K562 (cell line): ENCODE results near the gene AHCYL1. TPM values are rescaled to one million over a fixed set of nuclear protein-coding genes. Genes with fewer than 3 reads are reported as not detected.
A peak's percentile ranks its signal among the peaks of the same experiment; 100 is the strongest.

ENCODE experiments used
- ATAC-seq: fragments of 200-7000 bp; cut with Tn5 transposase; 3 replicates; pipeline ENCODE4 v1.9.1; 2020; ENCODE audit warnings: moderate library complexity
- BruUV-seq: library from RNA; stranded (reverse); fragments of 400-500 nt; replicated peaks from 2 replicates; lab custom pipeline; 2021; lab: Mats Ljungman, UMichigan
- CTCF ChIA-PET: fragments of 300-600 bp; formaldehyde crosslinking; extraction: SDS; loops from one replicate; lab custom pipeline; 2021; ENCODE audit warnings: low intra/inter-chr PET ratio; lab: Yijun Ruan, JAX
- POLR2A ChIA-PET: fragments of 300-600, 350-650 bp; sonication (Branson Sonifier 250); formaldehyde crosslinking; extraction: SDS; loops from one replicate; lab custom pipeline; 2021; ENCODE audit warnings: antibody characterized with exemption, inconsistent platforms; lab: Yijun Ruan, JAX
- DNase-seq, 4 experiments: peaks; one replicate each; pipeline versions ENCODE4 v3.0.0 to v3.0.0-alpha.2; 2011 to 2018; ENCODE audit warnings: low spot score in 3 of 4, mixed read lengths in 3 of 4; ENCODE audit errors: extremely low read depth in 1 of 4
- FAIRE-seq: peaks from 2 replicates; lab custom pipeline; 2011; peaks lifted over from hg19 to GRCh38; lab: Jason Lieb, UNC
- H2AFZ ChIP-seq: 2 replicates; pipeline ENCODE4 v1.6.0; 2011; ENCODE audit warnings: low read depth, low read length, control low read depth, inconsistent platforms
- H3K27ac ChIP-seq: fragments of 200-600 bp; 3 replicates; pipeline ENCODE4 v1.8.0; 2011; ENCODE audit warnings: low read depth, mild to moderate bottlenecking, control low read depth, inconsistent platforms, low read length, moderate library complexity, mixed read lengths; ENCODE audit errors: extremely low read depth
- H3K27me3 ChIP-seq, 2 experiments: fragments of 300-600 bp in 1 of 2; 2 replicates in 1 of 2; 3 replicates in 1 of 2; pipeline versions ENCODE4 v1.6.0 to v1.8.0; 2011; ENCODE audit warnings: inconsistent platforms in 2 of 2, low read length in 2 of 2, mild to moderate bottlenecking in 1 of 2, mixed read lengths in 1 of 2, moderate library complexity in 1 of 2; ENCODE audit not compliant: control insufficient read depth in 2 of 2, insufficient read depth in 2 of 2
- H3K36me3 ChIP-seq: fragments of 300-600 bp; 3 replicates; pipeline ENCODE4 v1.8.0; 2011; ENCODE audit warnings: mild to moderate bottlenecking, low read length, inconsistent platforms; ENCODE audit not compliant: control insufficient read depth, insufficient read depth
- H3K4me1 ChIP-seq, 2 experiments: fragments of 200-600 bp in 1 of 2; replicated peaks in 1 of 2; 2 replicates in 1 of 2; 3 replicates in 1 of 2; pipeline versions ENCODE4 v1.5.1 to v1.8.0; 2011; ENCODE audit warnings: inconsistent platforms in 2 of 2, low read length in 2 of 2, mild to moderate bottlenecking in 1 of 2, mixed read lengths in 1 of 2, moderate library complexity in 1 of 2; ENCODE audit not compliant: control insufficient read depth in 2 of 2, insufficient read depth in 2 of 2
- H3K4me2 ChIP-seq: 2 replicates; pipeline ENCODE4 v1.6.1; 2011; ENCODE audit warnings: low read length, control low read depth, inconsistent platforms, mixed read lengths; ENCODE audit not compliant: insufficient read depth
- H3K4me3 ChIP-seq: fragments of 200-600 bp; sonication (generic), shearing (Covaris generic); 2 replicates; pipeline ENCODE4 v1.5.1; 2016; ENCODE audit warnings: control low read depth, inconsistent platforms
- H3K79me2 ChIP-seq: fragments of 200-600 bp; 3 replicates; pipeline ENCODE4 v1.8.0; 2011; ENCODE audit warnings: low read length, inconsistent platforms; ENCODE audit not compliant: control insufficient read depth, insufficient read depth
- H3K9ac ChIP-seq, 2 experiments: 2 replicates each; pipeline versions ENCODE4 v1.6.0 to v1.6.1; 2011; ENCODE audit warnings: low read depth in 2 of 2, low read length in 2 of 2, control low read depth in 1 of 2, inconsistent platforms in 1 of 2, mild to moderate bottlenecking in 1 of 2, mixed read lengths in 1 of 2; ENCODE audit not compliant: insufficient read depth in 1 of 2
- H3K9me1 ChIP-seq: one replicate; pipeline ENCODE4 v1.6.0; 2011; ENCODE audit warnings: inconsistent platforms, mild to moderate bottlenecking, low read length, moderate library complexity; ENCODE audit not compliant: control insufficient read depth, insufficient read depth
- H3K9me3 ChIP-seq: replicated peaks from 2 replicates; pipeline ENCODE4 v1.5.1; 2011; ENCODE audit warnings: low read depth, low read length, inconsistent platforms; ENCODE audit not compliant: control insufficient read depth, insufficient read depth
- H4K20me1 ChIP-seq: replicated peaks from 2 replicates; pipeline ENCODE4 v1.6.1; 2011; ENCODE audit warnings: low read length, inconsistent platforms, mixed read lengths; ENCODE audit not compliant: control insufficient read depth, insufficient read depth
- CBX3 ChIP-seq, 2 experiments: IDR thresholded peaks; 1 replicate in 1 of 2; 2 replicates in 1 of 2; pipeline ENCODE4 v1.6.1; 2012; ENCODE audit warnings: inconsistent platforms in 2 of 2, low read length in 2 of 2, borderline replicate concordance in 1 of 2, control low read depth in 1 of 2
- E2F5 ChIP-seq: sonication (generic); formaldehyde crosslinking; IDR thresholded peaks from 2 replicates; pipeline ENCODE4 v1.8.0; 2022; ENCODE audit warnings: mild to moderate bottlenecking, missing genetic modification reagents
- ELF4 ChIP-seq: fragments of 450-650 bp; formaldehyde crosslinking; IDR thresholded peaks from 2 replicates; pipeline ENCODE4 v1.4.0; 2022; ENCODE audit warnings: missing genetic modification characterization
- L3MBTL2 ChIP-seq: fragments of 450-650 bp; IDR thresholded peaks from 2 replicates; pipeline ENCODE4 v1.6.1; 2016; ENCODE audit warnings: mild to moderate bottlenecking, moderate library complexity
- MYC ChIP-seq, 2 experiments: fragments of 250-450 bp in 1 of 2; sonication (Bioruptor Pico) in 1 of 2; IDR thresholded peaks; 2 replicates each; pipeline versions ENCODE4 v1.5.1 to v1.6.1; 2012 to 2021; ENCODE audit warnings: low read depth in 2 of 2, borderline replicate concordance in 1 of 2, improper control_type of control experiment in 1 of 2, low read length in 1 of 2, mild to moderate bottlenecking in 1 of 2, moderate library complexity in 1 of 2
- ZKSCAN3 ChIP-seq: fragments of 250-450 bp; sonication (Bioruptor Pico); IDR thresholded peaks from 2 replicates; pipeline ENCODE4 v1.4.0; 2020
- ZNF175 ChIP-seq: fragments of 200-800 bp; sonication (Bioruptor generic); IDR thresholded peaks from 2 replicates; pipeline ENCODE4 v1.6.1; 2016; ENCODE audit warnings: low read depth, mild to moderate bottlenecking, missing genetic modification characterization, missing compliant biosample characterization
- ZNF507 ChIP-seq: conservative IDR thresholded peaks from 2 replicates; pipeline ENCODE4 v1.6.1; 2017; ENCODE audit warnings: missing genetic modification characterization, missing compliant biosample characterization
- WGBS: fragments of 100-300 bp; shearing (Covaris generic); methylation state at CpG from one replicate; pipeline ENCODE4 v1.1.6; 2016; ENCODE audit warnings: low coverage, mixed read lengths; ENCODE audit not compliant: insufficient coverage; ENCODE audit errors: missing lambda C conversion rate; 5-methylcytosine and 5-hydroxymethylcytosine counted together
- in situ Hi-C: fragments of 300-500 bp; cut with MboI; formaldehyde crosslinking; loops from 4 replicates; pipeline ENCODE4 v1.15.0; 2018; ENCODE audit warnings: inconsistent platforms, mixed read lengths
- intact Hi-C: fragments of 100-400 bp; cut with micrococcal nuclease; formaldehyde crosslinking; loops from 2 replicates; pipeline ENCODE4 v1.14.2; 2022
- polyA plus RNA-seq, 8 experiments: library from polyadenylated mRNA; depleted of rRNA in 4 of 8; stranded (reverse) in 5 of 8; unstranded in 3 of 8; fragments of >200 nt; fragmentation: Nextera tagmentation in 2 of 8; fragmentation: Illumina TruSeq in 1 of 8; extraction: Ambion mirVana in 2 of 8; extraction: Trizol in 1 of 8; gene quantifications; 2 replicates each; pipeline versions ENCODE4 v1.2.1 to v1.2.3, GENCODE V29; 2011 to 2014; ENCODE audit warnings: inconsistent platforms in 1 of 8, missing spikeins in 1 of 8
- total RNA-seq, 7 experiments: library from RNA; depleted of rRNA in 6 of 7; stranded (reverse); fragments of >200 nt in 6 of 7; fragmentation: Illumina TruSeq in 2 of 7; extraction: Trizol in 2 of 7; gene quantifications; 2 replicates each; pipeline versions ENCODE4 v1.2.1 to v1.2.3, GENCODE V29; 2011 to 2021; ENCODE audit warnings: low replicate concordance in 1 of 7

AHCYL1 gene
- total and polyA plus RNA-seq, 9 of the 15 experiments (the other 6 are each of a cell fraction or from before 2014, with no cell fraction given) = 27.3 to 118 (median 44.5) TPM

DNA sequence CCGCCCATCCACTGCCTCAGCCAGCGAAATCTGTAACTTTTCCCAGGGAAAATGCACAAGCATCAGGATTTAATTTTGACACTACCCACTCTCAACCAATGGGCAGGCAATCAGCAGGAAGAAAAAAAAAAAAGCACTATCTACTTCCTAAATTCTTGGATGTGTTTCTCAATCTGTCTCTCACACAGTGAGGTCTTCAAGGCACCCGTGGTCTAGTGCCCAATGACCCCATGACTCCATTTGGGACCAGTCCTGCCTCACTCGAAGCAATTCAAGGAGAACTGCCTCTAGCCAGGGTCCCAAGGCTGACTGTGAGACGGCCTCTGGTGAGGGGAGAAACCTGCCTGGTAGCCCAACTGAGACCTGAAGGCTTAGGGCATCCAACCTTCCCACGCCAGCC lies 38.1 kb upstream of the AHCYL1 start:
- DNase-seq (no peak), ATAC-seq (no peak), FAIRE-seq (no peak)
- BruUV-seq = no TSS peak
- Histone ChIP-seq H3K27ac (no peak overlapping the region), H3K9me1 (no peaks in the 10 kb centered on the region), H3K9ac (no peak overlapping the region), H2AFZ (peak overlapping the region; percentile 58), H4K20me1 (no peaks in the 10 kb centered on the region), H3K4me2 (no peak overlapping the region), H3K27me3 (no peaks in the 10 kb centered on the region), H3K79me2 (no peaks in the 10 kb centered on the region), H3K4me3 (no peak overlapping the region), H3K36me3 (no peaks in the 10 kb centered on the region), H3K9me3 (peaks cover 4% of the 10 kb centered on the region), H3K4me1 (peaks cover 7 to 11% of the 10 kb centered on the region in 2 experiments)
- CTCF ChIA-PET = no interaction called here
- TF ChIP-seq CBX3 (IDR thresholded peaks at IDR 0.05; ENCODE audit: borderline replicate concordance in 1 of 2, low read length in 2 of 2) = no peak
- no peak for TF ChIP-seq ZKSCAN3 (CRISPR knock-in tag)
- no peak for TF ChIP-seq ELF4 (CRISPR knock-in tag)
- no peak for TF ChIP-seq ZNF175 (CRISPR knock-in tag)
- no peak for TF ChIP-seq L3MBTL2
- no peak for TF ChIP-seq E2F5
- 0 out of 2 replicates have a peak, but pooled peaks have one; percentile 12 for TF ChIP-seq MYC (IDR thresholded peaks at IDR 0.05; ENCODE audit: low read depth, low read length)
- no peak for TF ChIP-seq MYC (CRISPR knock-in tag; IDR thresholded peaks at IDR 0.05; ENCODE audit: borderline replicate concordance, low read depth)
- TF ChIP-seq ZNF507 (tag) = no peak
- POLR2A ChIA-PET = no interaction called here
- intact Hi-C loops (no loop called here), in situ Hi-C loops (no loop called here)
- 39% methylated on average over 6 of the region's 6 CpGs for WGBS
